HG03108 (cell line): Measurements from ENCODE around the gene PHC3.

Source experiments
- ATAC-seq: cut with Tn5 transposase; IDR thresholded peaks from one replicate; pipeline ENCODE4 v1.9.1; 2021; ENCODE audit warnings: moderate library complexity; ENCODE audit not compliant: unreplicated experiment

The PHC3 gene

GRCh38 chr3:170044795-170045244 is 136.7 kb downstream of the PHC3 start:
- peak; percentile 85 for ATAC-seq

GRCh38 chr3:170044271-170044670 is 137.3 kb downstream of the PHC3 start:
- no peak for ATAC-seq

GRCh38 chr3:170043506-170043905 is 138.0 kb downstream of the PHC3 start:
- ATAC-seq = no peak

- ATAC-seq = no peak
These were observed 141.1 kb downstream of the PHC3 start for GRCh38 chr3:170040418-170040817.

GRCh38 chr3:170038434-170039110 is 143.0 kb downstream of the PHC3 start:
- peak; percentile 17 for ATAC-seq
